ENCODE measurements around the gene DDX60. TPM values are rescaled to one million over a fixed set of nuclear protein-coding genes. Genes with fewer than 3 reads are reported as not detected.

The DDX60 gene
- total and polyA plus RNA-seq, 2 donors (not counting 3 experiments of a cell fraction or from before 2014, with no cell fraction given), result 3.8 to 9.3 TPM

DNA sequence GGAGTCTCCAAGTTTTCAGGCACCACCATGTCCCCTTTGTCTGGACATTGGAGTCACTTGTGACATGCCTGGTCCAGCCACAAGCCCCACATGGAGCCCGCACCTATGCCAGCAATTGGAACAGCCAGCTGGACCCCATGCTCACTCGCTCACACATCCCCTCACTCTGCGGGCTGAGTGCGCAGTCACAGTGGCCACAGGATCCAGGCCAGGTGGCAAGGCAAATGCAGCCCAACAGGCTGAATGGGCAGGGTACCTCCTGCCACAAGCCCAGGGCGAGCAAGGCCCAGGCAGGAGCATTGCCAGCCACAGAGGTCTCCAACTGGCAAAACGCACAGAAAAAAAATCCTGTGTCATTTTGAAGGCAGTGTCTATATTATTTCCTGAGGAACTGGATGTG is 144.2 kb downstream of the DDX60 start:
- Histone ChIP-seq H3K4me1 (ENCODE audit: control insufficient read depth, extremely low read depth, insufficient read depth, low read length) (peaks cover 4% of the 10 kb centered on the region), H3K9me3 (replicated peaks; ENCODE audit: control insufficient read depth, insufficient read depth, low read length) (no peaks in the 10 kb centered on the region), H3K4me2 (ENCODE audit: insufficient read depth, low read length) (no peak overlapping the region), H2AFZ (ENCODE audit: low read depth, low read length) (no peak overlapping the region), H3K4me3 (replicated peaks in 1 of 3; ENCODE audit: insufficient read depth in 1 of 3, low read depth in 1 of 3, low read length in 3 of 3) (no peak overlapping the region), H3K79me2 (ENCODE audit: control insufficient read depth, insufficient read depth, low read length) (no peaks in the 10 kb centered on the region), H3K36me3 (ENCODE audit: control insufficient read depth in 2 of 2, extremely low read depth in 1 of 2, insufficient read depth in 2 of 2, low read length in 2 of 2) (no peaks in the 10 kb centered on the region), H3K9me1 (replicated peaks; ENCODE audit: control insufficient read depth, extremely low read depth, insufficient read depth, low read length) (no peaks in the 10 kb centered on the region), H3K27ac (ENCODE audit: insufficient read depth, low read depth, low read length) (no peak overlapping the region), H3K27me3 (ENCODE audit: control insufficient read depth in 2 of 2, insufficient read depth in 2 of 2, low read length in 2 of 2) (no peaks in the 10 kb centered on the region), H3K9ac (replicated peaks; ENCODE audit: extremely low read depth, insufficient read depth, low read length) (no peak overlapping the region), H4K20me1 (replicated peaks; ENCODE audit: control insufficient read depth, extremely low read depth, insufficient read depth, low read length) (no peaks in the 10 kb centered on the region)
- POLR2A ChIA-PET, result no interaction called here
- intact Hi-C loops (cut with micrococcal nuclease), result no loop called here
- DNase-seq (ENCODE audit: low read depth, low spot score), result no peak
- CTCF ChIA-PET, result interaction anchor here (1.2 kb wide), 1 partner anchor 20 kb away, joined by 3 read pairs; no protein-coding TSS in a partner anchor
- TF ChIP-seq POLR2AphosphoS5 (IDR thresholded peaks at IDR 0.05; ENCODE audit: insufficient read depth, low read depth, low read length) (no peak), POLR2A (IDR thresholded peaks at IDR 0.05; ENCODE audit: low read depth, low read length) (no peak), JUN (IDR thresholded peaks at IDR 0.05; ENCODE audit: borderline replicate concordance, insufficient read depth, insufficient read length, low read depth) (no peak), CTCF (IDR thresholded peaks at IDR 0.05; ENCODE audit: extremely low read depth in 1 of 2, insufficient read depth in 1 of 2, low read depth in 1 of 2, low read length in 2 of 2) (no peak)
- dilution Hi-C loops (cut with MboI; ENCODE audit: extremely low pct_ligation_motif_present, low sequenced_read_pairs), result no loop called here
- no TSS peak for BruUV-seq (replicated peaks)
- FAIRE-seq, result no peak

DNA sequence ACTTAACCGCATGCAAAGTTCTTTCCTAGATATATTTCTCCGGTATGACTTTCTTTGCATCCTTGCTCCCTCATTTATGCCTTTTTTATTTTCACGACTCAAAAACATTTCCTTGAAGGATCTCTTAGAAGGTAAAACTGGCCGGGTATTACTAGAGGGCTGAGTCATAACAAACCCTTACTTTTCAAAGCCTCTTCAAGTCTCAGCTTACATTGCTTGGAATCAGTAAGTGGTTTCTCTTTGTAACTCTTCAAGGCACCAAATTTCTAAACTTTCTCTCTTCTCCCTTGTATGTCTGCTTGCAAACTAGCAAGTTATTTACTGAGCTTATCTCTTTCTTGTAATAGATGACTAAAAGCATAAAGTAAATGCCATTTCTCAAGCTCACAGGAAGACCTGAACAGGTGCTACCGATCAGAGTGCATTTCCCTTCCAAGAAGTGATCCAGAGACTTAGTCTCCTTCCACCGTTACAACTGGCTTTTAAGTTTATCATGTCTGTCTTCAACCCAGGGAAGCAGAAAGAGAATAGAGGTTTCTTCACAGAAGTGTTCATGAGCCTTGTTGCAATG is 150.8 kb downstream of the DDX60 start:
- no TSS peak for BruUV-seq (replicated peaks)

More for the DNA sequence above, 150.8 kb downstream of the DDX60 start:
- peaks cover 4% of the 10 kb centered on the region for H3K4me1 ChIP-seq (ENCODE audit: control insufficient read depth, extremely low read depth, insufficient read depth, low read length)
- ChIA-PET CTCF (interaction anchor here (1.0 kb wide), 1 partner anchor 14 kb away, joined by 3 read pairs; no protein-coding TSS in a partner anchor), POLR2A (no interaction called here)
- FAIRE-seq (no peak), DNase-seq (ENCODE audit: low read depth, low spot score) (no peak)
- intact Hi-C loops (cut with micrococcal nuclease) (no loop called here), dilution Hi-C loops (cut with MboI; ENCODE audit: extremely low pct_ligation_motif_present, low sequenced_read_pairs) (no loop called here)
- H3K4me3 ChIP-seq (replicated peaks in 1 of 3; ENCODE audit: insufficient read depth in 1 of 3, low read depth in 1 of 3, low read length in 3 of 3), result no peak overlapping the region
- no peaks in the 10 kb centered on the region for H3K9me3 ChIP-seq (replicated peaks; ENCODE audit: control insufficient read depth, insufficient read depth, low read length)
- no peaks in the 10 kb centered on the region for H3K9me1 ChIP-seq (replicated peaks; ENCODE audit: control insufficient read depth, extremely low read depth, insufficient read depth, low read length)
- no peaks in the 10 kb centered on the region for H3K79me2 ChIP-seq (ENCODE audit: control insufficient read depth, insufficient read depth, low read length)
- no peaks in the 10 kb centered on the region for H3K36me3 ChIP-seq (ENCODE audit: control insufficient read depth in 2 of 2, extremely low read depth in 1 of 2, insufficient read depth in 2 of 2, low read length in 2 of 2)
- no peak overlapping the region for H2AFZ ChIP-seq (ENCODE audit: low read depth, low read length)
- H3K4me2 ChIP-seq (ENCODE audit: insufficient read depth, low read length), result no peak overlapping the region
- TF ChIP-seq GATA2 (IDR thresholded peaks at IDR 0.05; ENCODE audit: insufficient read depth, insufficient read length, low read depth, low read length) (no peak), MAX (IDR thresholded peaks at IDR 0.05; ENCODE audit: insufficient read depth, insufficient read length) (no peak), POLR2A (IDR thresholded peaks at IDR 0.05; ENCODE audit: low read depth, low read length) (no peak), CTCF (IDR thresholded peaks at IDR 0.05; ENCODE audit: extremely low read depth in 1 of 2, insufficient read depth in 1 of 2, low read depth in 1 of 2, low read length in 2 of 2) (no peak), JUN (IDR thresholded peaks at IDR 0.05; ENCODE audit: borderline replicate concordance, insufficient read depth, insufficient read length, low read depth) (no peak), EZH2 (IDR thresholded peaks at IDR 0.05; ENCODE audit: borderline replicate concordance, low read depth, low read length, severe bottlenecking) (no peak), POLR2AphosphoS5 (IDR thresholded peaks at IDR 0.05; ENCODE audit: insufficient read depth, low read depth, low read length) (no peak), FOS (IDR thresholded peaks at IDR 0.05; ENCODE audit: borderline replicate concordance, insufficient read depth, low read length) (no peak), MYC (IDR thresholded peaks at IDR 0.05; ENCODE audit: low read depth, low read length) (no peak)
- no peak overlapping the region for H3K27ac ChIP-seq (ENCODE audit: insufficient read depth, low read depth, low read length)
- H4K20me1 ChIP-seq (replicated peaks; ENCODE audit: control insufficient read depth, extremely low read depth, insufficient read depth, low read length), result no peaks in the 10 kb centered on the region
- H3K9ac ChIP-seq (replicated peaks; ENCODE audit: extremely low read depth, insufficient read depth, low read length), result no peak overlapping the region
- H3K27me3 ChIP-seq (ENCODE audit: control insufficient read depth in 2 of 2, insufficient read depth in 2 of 2, low read length in 2 of 2), result no peaks in the 10 kb centered on the region

Measured in endothelial cell of umbilical vein (primary cell).